H7 (cell line): ENCODE results near the gene GNG12. TPM values are rescaled to one million over a fixed set of nuclear protein-coding genes. Genes with fewer than 3 reads are reported as not detected.

Experiments
- DNase-seq: peaks from one replicate; pipeline ENCODE4 v3.0.0; 2012
- H3K27me3 ChIP-seq: 2 replicates; pipeline ENCODE4 v1.6.0; 2011; ENCODE audit warnings: mild to moderate bottlenecking, low read length; ENCODE audit not compliant: control insufficient read depth, insufficient read depth
- H3K36me3 ChIP-seq: replicated peaks from 2 replicates; pipeline ENCODE4 v1.5.1; 2011; ENCODE audit warnings: low read length; ENCODE audit not compliant: control insufficient read depth, insufficient read depth
- H3K4me3 ChIP-seq: 2 replicates; pipeline ENCODE4 v1.5.1; 2011; ENCODE audit warnings: low read depth, mild to moderate bottlenecking, control low read depth, low read length, moderate library complexity; ENCODE audit not compliant: insufficient read depth
- total RNA-seq: library from RNA; depleted of rRNA; stranded (reverse); fragments of >200 nt; shearing (Covaris generic); gene quantifications from 2 replicates; pipeline ENCODE4 v1.2.3, GENCODE V29; 2014

Gene GNG12
- total RNA-seq, 1 experiment from 2014 or later = 42.8 TPM

DNA sequence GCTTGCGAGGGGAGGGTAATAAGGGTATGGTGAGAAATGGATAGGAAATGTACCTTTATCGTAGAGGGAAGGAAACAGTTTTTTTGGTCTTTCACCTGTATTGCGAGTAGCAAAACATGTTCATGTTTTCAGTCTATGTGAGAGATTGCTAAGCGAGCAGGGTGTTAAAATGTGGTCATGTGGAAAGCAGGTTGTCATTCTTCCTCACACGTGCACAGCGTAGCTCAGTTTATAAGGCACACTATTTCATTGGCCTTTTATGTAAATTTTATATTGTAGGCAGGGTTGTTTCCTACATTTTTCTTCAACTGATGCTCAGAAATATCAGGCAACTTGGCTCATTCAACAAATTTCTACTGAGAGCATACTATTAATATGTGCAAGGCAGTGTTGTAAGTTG, 18.5 kb upstream of the GNG12 start:
- no peaks in the 10 kb centered on the region for H3K36me3 ChIP-seq
- DNase-seq = no peak
- no peaks in the 10 kb centered on the region for H3K27me3 ChIP-seq
- H3K4me3 ChIP-seq = no peak overlapping the region

DNA sequence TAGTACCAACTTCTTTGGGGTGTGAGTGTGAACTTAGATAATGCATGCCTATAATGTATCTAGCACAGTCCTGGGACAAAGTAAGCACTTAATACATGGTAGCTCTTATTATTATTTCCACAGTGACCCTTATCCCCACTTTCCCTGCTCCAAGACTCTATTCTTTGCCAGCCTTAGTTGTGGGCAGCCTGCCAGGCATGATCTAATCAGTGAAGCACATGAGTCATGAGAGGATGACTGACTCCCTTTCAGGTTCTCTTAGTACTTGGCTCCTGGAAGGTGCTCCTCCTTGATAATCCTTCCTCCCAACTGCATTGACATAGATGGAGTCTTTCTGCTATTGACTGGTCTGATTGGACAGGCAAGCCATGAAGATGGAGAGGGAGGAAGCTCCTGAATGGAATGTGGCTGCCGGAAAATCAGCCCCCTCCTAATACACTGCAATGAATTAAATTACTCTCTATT, 17.4 kb upstream of the GNG12 start:
- H3K27me3 ChIP-seq = no peaks in the 10 kb centered on the region
- no peak overlapping the region for H3K4me3 ChIP-seq
- no peak for DNase-seq
- H3K36me3 ChIP-seq = no peaks in the 10 kb centered on the region

DNA sequence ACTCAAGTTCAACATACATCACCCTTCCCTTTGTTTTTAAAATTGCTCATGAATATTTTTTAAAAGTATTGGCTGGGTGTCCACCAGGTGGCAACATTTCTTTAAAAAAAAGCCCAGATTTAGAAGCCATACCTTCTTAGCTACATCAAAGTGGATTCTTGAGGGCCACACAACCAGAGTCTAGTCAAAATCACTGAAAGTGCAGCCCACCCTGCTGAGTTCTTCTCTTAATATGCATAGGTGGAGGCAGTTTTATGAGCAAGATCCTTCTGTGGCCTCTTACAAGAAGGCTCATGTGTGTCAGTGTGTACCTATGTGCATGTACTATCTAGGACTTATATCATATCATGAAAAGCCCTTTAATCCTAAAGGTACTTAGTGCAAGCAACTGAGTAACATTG, 16.9 kb upstream of the GNG12 start:
- H3K4me3 ChIP-seq = no peak overlapping the region
- DNase-seq = no peak
- no peaks in the 10 kb centered on the region for H3K36me3 ChIP-seq
- H3K27me3 ChIP-seq = no peaks in the 10 kb centered on the region

DNA sequence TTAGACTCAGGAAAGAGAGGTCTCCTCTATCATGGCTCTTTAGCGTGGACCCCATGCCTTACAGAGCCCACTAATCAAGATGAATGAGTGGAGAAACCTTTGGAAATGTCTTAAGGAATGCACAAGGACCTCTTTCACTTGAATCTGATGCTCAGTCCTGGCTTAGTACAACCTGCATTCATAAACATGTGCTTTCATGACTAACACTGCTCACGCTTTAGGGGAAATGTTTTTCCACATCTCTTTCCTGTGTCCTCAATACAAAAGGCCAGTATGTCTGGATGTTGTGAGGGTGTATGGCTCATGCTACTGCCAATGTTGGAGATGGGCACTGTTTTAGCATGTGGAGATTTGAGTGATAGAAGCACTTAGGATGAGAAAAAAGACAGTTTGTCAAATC, 14.2 kb upstream of the GNG12 start:
- no peaks in the 10 kb centered on the region for H3K27me3 ChIP-seq

DNA sequence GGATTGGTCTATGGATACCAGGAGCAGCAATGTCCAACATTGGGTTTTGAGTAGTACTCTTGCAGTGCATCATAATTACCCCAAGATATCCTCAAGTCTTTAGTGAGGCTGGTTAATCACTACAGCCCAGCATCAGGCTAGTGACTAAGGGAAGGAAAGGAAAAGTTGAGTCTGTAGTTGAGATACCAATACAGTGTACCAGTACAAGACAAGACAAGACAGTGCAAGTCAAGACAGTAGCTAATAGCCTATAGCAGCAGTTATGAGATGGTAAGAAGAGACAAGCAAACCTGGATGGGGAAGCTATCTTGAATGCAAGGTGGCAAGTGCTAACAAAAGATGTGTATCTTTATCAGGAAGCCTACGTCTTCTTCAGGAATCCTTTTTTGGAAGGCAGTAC, 13.3 kb upstream of the GNG12 start:
- H3K4me3 ChIP-seq = no peak overlapping the region
- H3K36me3 ChIP-seq = no peaks in the 10 kb centered on the region
- no peaks in the 10 kb centered on the region for H3K27me3 ChIP-seq
- DNase-seq = no peak

More for the DNA sequence above, 14.2 kb upstream of the GNG12 start:
- no peak for DNase-seq
- Histone ChIP-seq H3K4me3 (no peak overlapping the region), H3K36me3 (no peaks in the 10 kb centered on the region)

DNA sequence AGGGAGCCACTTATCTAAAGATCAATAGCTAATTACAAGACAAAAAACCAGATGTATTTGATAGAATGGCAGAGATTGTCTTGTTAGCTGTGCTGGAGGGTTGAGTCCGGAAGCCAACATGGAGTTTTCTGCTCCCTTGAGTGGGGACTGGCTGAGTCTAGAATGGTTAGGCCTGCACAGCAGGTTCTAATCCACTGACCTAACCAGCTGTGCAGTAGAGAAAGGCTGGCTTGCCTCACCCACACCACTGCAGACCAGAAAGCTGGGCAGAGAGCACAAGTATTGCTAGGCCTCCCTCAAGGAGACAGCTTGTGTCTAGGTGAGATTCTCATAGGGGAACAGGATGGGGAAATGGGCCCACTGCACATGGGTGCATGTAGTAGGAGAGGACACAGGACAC, 11.7 kb upstream of the GNG12 start:
- Histone ChIP-seq H3K4me3 (no peak overlapping the region), H3K27me3 (no peaks in the 10 kb centered on the region), H3K36me3 (no peaks in the 10 kb centered on the region)
- no peak for DNase-seq

DNA sequence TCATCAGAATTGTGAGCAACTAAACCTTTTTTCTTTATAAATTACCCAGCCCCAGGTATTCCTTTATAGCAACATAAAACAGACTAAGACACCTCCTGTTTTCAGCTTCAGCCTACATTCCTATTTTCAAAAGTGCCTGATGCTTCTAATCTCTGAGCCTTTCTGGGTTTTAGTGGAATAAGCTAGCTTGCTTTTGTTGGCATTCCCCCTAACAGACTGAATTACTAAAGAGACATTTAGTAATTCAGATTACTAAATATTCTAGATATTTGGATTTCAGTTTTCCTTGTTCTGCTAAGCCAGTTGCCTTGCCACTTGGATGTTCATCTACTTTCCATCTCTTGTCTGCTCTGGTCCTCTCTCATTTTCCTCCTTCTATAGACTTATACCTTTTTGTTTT, 10.5 kb upstream of the GNG12 start:
- H3K36me3 ChIP-seq = no peaks in the 10 kb centered on the region
- DNase-seq = no peak
- H3K27me3 ChIP-seq = no peaks in the 10 kb centered on the region
- H3K4me3 ChIP-seq = no peak overlapping the region

DNA sequence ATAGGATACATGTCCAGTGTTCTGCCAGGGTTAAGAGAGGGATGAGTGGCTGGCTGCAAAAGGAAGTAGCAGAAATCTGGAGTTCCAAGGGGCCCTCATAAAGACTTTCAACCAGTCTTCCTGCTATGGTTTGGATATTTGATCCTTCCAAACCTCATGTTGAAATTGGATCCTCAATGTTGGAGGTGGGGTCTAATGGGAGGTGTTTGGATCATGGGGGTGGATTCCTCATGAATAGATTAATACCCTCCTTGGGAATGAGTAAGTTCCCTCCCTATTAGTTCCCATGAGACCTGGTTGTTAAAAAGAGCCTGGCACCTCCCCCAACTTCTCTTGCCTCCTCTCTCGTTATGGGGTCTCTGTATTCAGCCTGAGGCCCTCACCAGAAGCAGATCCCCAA, 10.1 kb upstream of the GNG12 start:
- no peak overlapping the region for H3K4me3 ChIP-seq
- DNase-seq = no peak
- H3K36me3 ChIP-seq = no peaks in the 10 kb centered on the region
- no peaks in the 10 kb centered on the region for H3K27me3 ChIP-seq

DNA sequence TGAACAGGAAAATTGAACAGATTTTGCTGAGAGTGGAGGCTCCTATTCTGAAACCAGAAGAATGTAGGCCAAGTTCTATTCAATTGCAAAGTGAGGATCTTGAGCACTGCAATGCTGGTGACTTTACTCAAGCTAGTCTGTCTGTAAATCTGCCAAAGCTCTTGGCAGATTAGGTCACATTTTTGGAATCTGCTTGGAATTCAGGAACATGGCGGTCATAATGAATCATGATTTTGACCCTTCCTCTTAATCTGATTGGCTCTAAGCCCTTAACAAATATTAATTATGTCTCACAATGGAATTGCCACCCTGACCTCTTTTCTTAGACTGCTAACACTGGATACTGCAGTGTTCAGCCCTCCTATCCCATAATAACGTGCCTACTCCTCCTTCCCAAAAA, 7.2 kb upstream of the GNG12 start:
- Histone ChIP-seq H3K27me3 (no peaks in the 10 kb centered on the region), H3K36me3 (no peaks in the 10 kb centered on the region), H3K4me3 (no peak overlapping the region)
- DNase-seq = no peak

DNA sequence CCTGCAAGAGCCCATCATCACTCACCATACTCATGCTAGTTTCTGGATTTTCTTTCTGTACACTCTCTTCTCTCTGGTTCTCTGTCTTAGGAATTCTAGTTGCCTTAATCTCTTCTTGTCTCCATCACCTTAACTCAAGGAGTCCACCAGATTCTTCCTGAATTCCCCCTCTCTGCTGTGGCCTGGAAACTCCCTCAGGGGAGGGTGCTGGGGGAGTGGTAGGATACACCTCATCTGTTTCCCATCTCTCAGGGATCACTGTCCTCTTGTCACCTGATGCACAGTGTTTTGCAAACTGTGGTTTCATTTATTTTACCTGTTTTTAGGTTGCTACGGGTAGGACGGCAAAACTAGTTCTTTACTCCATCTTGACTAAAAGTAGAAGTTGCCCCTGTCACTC, 6.6 kb upstream of the GNG12 start:
- Histone ChIP-seq H3K27me3 (no peaks in the 10 kb centered on the region), H3K36me3 (no peaks in the 10 kb centered on the region), H3K4me3 (no peak overlapping the region)
- no peak for DNase-seq

DNA sequence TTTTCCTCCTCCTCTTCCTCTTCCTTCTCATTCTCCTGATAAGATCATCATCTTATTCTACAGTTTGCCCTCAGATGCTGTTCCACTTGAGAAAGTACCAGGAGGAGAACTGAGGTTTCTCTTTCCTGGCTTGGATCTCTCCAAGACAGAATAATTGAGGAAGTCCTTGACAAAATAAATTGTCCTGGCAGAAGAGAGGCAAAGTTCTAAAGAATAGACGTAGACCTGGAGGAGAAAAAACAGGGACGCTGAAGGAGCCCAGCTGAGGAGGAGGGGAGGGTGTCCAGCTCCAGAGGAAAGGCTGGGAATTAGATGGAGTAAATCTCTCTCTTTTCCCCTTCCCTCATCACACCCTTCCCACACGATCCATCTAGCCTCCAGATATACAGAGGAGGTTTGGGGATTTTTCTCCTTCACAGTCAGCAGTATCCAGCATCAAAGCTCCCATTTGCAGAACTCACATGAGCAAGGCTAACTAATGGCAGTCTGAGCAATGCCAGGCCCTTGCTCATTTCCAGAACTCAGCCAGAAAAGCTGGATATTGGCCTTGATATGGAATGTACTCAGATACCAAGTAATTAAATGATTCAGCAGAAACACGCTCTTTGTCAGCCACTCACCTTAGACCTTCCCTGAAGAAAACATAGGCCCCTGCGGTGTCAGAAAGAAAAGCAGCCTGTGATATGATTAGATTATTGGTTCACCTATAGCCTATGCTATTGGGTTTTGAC, 5.1 kb upstream of the GNG12 start:
- H3K27me3 ChIP-seq = peaks cover 7% of the 10 kb centered on the region
- H3K36me3 ChIP-seq = no peaks in the 10 kb centered on the region
- DNase-seq = no peak
- H3K4me3 ChIP-seq = no peak overlapping the region

DNA sequence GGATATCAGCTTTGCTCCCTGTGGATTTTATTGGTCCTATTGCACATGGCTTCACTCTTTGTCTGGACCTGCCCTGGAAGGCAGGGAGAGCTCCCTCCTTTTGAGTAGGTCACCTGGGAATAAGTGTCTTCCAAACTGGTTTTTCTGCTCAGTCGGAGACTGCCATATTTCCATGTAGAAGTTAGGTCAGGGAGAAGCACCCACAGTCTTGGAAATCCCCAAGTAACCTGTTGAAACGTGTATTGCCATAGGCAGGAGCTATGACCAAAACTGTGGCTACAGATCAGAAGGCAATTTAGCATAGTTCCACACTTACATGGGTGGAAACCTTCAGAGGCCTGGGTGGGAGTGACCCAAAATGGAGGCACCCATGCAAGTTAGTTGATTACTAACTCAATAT, 3.5 kb upstream of the GNG12 start:
- DNase-seq = no peak
- Histone ChIP-seq H3K36me3 (no peaks in the 10 kb centered on the region), H3K27me3 (peaks cover 7% of the 10 kb centered on the region), H3K4me3 (no peak overlapping the region)

DNA sequence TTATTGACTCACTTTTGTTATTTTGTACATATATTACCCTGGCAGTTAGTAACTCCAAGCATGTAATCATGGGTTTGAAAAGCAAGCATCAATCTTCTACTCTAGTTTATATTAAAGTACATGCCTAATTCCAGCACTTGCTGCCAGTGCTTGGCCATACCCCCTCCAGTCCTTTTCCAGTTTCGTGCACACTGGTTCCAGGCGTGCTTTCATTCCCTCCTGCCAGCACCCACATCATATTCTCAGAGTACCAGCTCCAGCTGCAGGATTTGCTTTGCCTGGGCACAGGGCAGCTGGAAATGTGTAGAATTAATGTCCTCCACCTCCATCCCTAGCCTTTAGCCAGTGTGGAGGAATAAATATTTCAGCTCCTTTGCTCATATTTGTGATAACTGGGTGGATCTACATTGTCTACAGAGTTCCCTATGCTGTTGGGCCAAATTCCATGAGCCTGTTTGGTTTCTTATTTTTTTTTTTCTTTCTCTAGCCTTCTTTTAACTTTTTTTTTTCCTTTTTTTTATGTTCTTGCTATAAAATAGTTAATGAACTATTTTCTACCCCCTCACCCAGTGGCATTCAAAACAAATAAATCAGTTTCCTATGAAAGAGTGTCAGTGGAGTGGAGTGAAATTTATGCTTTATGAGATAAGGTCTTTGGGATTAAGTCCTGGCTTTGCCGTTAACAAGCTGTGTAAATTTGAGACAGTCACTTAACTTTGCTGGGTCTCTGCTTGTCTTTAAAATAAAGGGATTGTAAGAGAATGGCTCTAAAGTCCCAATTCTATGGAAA, 2.6 kb upstream of the GNG12 start:
- peaks cover 7% of the 10 kb centered on the region for H3K27me3 ChIP-seq
- no peaks in the 10 kb centered on the region for H3K36me3 ChIP-seq
- no peak for DNase-seq
- H3K4me3 ChIP-seq = no peak overlapping the region

DNA sequence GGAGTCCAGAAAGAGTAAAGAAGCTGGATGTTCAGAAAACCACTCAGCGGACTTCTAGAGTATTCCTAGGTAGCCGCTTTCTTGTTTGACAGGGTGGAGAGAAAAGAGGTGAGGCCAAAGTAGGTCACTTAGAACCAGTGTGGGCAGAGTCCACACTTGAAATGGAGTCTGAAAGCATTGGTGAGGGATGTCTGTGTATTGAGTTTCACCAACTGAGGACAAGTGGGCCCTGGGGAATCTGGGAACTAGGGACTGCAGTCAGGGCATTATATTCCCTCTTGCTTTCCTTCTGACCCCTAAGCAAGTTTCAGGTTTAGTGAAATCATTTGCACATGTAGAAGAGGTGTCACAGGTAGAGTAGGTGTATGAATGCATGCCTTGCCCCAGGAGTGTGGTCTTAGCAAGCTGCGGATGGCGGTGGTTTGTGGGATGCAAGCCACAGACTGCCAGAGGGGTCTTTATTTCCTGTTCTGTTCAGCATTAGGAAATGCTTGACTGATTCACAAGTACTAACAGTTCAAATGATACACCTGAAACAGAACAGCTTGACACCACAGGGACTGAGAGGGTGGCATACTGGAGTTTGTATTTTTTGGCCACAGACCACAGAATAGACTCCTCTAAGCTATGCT, 1.1 kb upstream of the GNG12 start:
- Histone ChIP-seq H3K36me3 (no peaks in the 10 kb centered on the region), H3K4me3 (no peak overlapping the region), H3K27me3 (peaks cover 7% of the 10 kb centered on the region)
- DNase-seq = no peak

DNA sequence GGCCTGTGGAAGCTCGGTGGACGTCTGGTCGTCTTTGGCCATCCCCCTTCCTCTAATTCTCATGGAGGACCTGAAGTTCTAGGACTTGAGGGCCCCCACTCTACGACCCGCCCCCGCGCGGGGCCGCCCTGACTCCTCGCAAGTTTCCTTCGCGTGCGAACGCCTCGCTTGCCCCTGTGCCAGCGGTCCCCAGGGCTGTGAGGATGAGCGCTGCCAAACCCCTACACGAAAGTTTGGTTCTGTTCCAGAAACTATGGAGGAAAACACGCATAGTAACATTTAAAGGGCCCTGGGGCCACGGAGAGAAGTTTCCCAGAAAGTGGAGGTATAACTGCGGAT, 304 bp upstream of the GNG12 start:
- Histone ChIP-seq H3K27me3 (peaks cover 7% of the 10 kb centered on the region), H3K4me3 (peak overlapping the region; percentile 94), H3K36me3 (no peaks in the 10 kb centered on the region)
- DNase-seq = no peak
